GM19239 (cell line): Measurements from ENCODE around the gene SPI1.

Experiments used
- DNase-seq: peaks from one replicate; pipeline ENCODE4 v3.0.0; 2011; ENCODE audit warnings: low spot score; ENCODE audit not compliant: insufficient read length
- FAIRE-seq: peaks from 2 replicates; lab custom pipeline; 2011; peaks lifted over from hg19 to GRCh38; lab: Jason Lieb, UNC

SPI1 gene

GRCh38 chr11:47361419-47361818 lies 16.9 kb downstream of the SPI1 start:
- DNase-seq (no peak), FAIRE-seq (no peak)

- FAIRE-seq (no peak), DNase-seq (no peak)
Observed at GRCh38 chr11:47360341-47360740, 18.0 kb downstream of the SPI1 start.

GRCh38 chr11:47359586-47359985 lies 18.8 kb downstream of the SPI1 start:
- FAIRE-seq, result no peak
- no peak for DNase-seq

GRCh38 chr11:47359162-47359561 lies 19.2 kb downstream of the SPI1 start:
- DNase-seq (no peak), FAIRE-seq (no peak)

- FAIRE-seq, result no peak
- DNase-seq, result no peak
Observed at GRCh38 chr11:47358731-47359051, 19.7 kb downstream of the SPI1 start.

GRCh38 chr11:47357985-47358730 lies 20.2 kb downstream of the SPI1 start:
- FAIRE-seq, result no peak
- DNase-seq, result no peak

- DNase-seq (no peak), FAIRE-seq (no peak)
Observed at GRCh38 chr11:47356998-47357329, 21.4 kb downstream of the SPI1 start.

GRCh38 chr11:47356129-47356997 lies 22.0 kb downstream of the SPI1 start:
- FAIRE-seq, result no peak
- DNase-seq, result no peak

- DNase-seq, result no peak
- no peak for FAIRE-seq
Observed at GRCh38 chr11:47355283-47356128, 22.8 kb downstream of the SPI1 start.

GRCh38 chr11:47354913-47355282 lies 23.4 kb downstream of the SPI1 start:
- FAIRE-seq (no peak), DNase-seq (no peak)

- DNase-seq (no peak), FAIRE-seq (no peak)
Observed at GRCh38 chr11:47353978-47354774, 24.2 kb downstream of the SPI1 start.

GRCh38 chr11:47352556-47352955 lies 25.8 kb downstream of the SPI1 start, which contains the start of gene MYBPC3:
Gene MYBPC3 (minus strand): TSS chr11:47352702. CDS start chr11:47352647, 55 bp downstream.
- DNase-seq, result no peak
- no peak for FAIRE-seq

GRCh38 chr11:47351156-47352126 lies 26.9 kb downstream of the SPI1 start:
- FAIRE-seq, result no peak

GRCh38 chr11:47350315-47350714 lies 28.0 kb downstream of the SPI1 start:
- DNase-seq (no peak), FAIRE-seq (no peak)

More at GRCh38 chr11:47351156-47352126, 26.9 kb downstream of the SPI1 start:
- no peak for DNase-seq

GRCh38 chr11:47349521-47350095 lies 28.7 kb downstream of the SPI1 start:
- DNase-seq (no peak), FAIRE-seq (no peak)

GRCh38 chr11:47348859-47349258 lies 29.5 kb downstream of the SPI1 start:
- FAIRE-seq, result no peak
- peak; percentile 53 for DNase-seq

- DNase-seq (no peak), FAIRE-seq (no peak)
Observed at GRCh38 chr11:47348131-47348802, 30.1 kb downstream of the SPI1 start.

GRCh38 chr11:47347137-47347536 lies 31.2 kb downstream of the SPI1 start:
- no peak for FAIRE-seq
- DNase-seq, result no peak
